Measurements from ENCODE around the gene ARHGAP25. TPM values are rescaled to one million over a fixed set of nuclear protein-coding genes. Genes with fewer than 3 reads are reported as not detected.

Gene ARHGAP25
- total RNA-seq, 4 donors from 2014 or later: 3.7 to 9.3 (median 5.4) TPM

GRCh38 chr2:68710336-68710735 lies 24.3 kb upstream of the ARHGAP25 start:
- intact Hi-C loops (cut with DNase I): no loop called here
- Histone ChIP-seq H3K36me3 (no peaks in the 10 kb centered on the region), H3K9me3 (no peaks in the 10 kb centered on the region), H3K27ac (replicated peaks in 1 of 4) (no peak overlapping the region), H3K4me1 (peaks cover 0 to 2% (median 0%) of the 10 kb centered on the region in 4 donors), H3K4me3 (no peak overlapping the region), H3K27me3 (peaks cover 0 to 8% (median 0%) of the 10 kb centered on the region in 4 donors)
- no peak for DNase-seq (ENCODE audit: extremely low spot score)
- WGBS: 90% methylated on average over 1 of the region's 1 CpG
- no peak for TF ChIP-seq EP300 (IDR thresholded peaks at IDR 0.05)
- TF ChIP-seq CTCF (IDR thresholded peaks at IDR 0.05): no peak
- TF ChIP-seq POLR2AphosphoS5 (IDR thresholded peaks at IDR 0.05): no peak
- no peak for TF ChIP-seq POLR2A (IDR thresholded peaks at IDR 0.05; ENCODE audit: low read depth)

GRCh38 chr2:68710756-68711155 lies 23.9 kb upstream of the ARHGAP25 start:
- peaks cover 0 to 4% (median 0%) of the 10 kb centered on the region in 4 donors for H3K4me1 ChIP-seq
- peaks cover 0 to 8% (median 0%) of the 10 kb centered on the region in 4 donors for H3K27me3 ChIP-seq
- no peaks in the 10 kb centered on the region for H3K9me3 ChIP-seq
- TF ChIP-seq POLR2AphosphoS5 (IDR thresholded peaks at IDR 0.05): no peak
- WGBS: 86% methylated on average over 1 of the region's 1 CpG
- DNase-seq (ENCODE audit: extremely low spot score): peak; percentile 57
- intact Hi-C loops (cut with DNase I): no loop called here
- no peak overlapping the region for H3K27ac ChIP-seq (replicated peaks in 1 of 4)
- H3K36me3 ChIP-seq: no peaks in the 10 kb centered on the region
- no peak overlapping the region for H3K4me3 ChIP-seq

DNA sequence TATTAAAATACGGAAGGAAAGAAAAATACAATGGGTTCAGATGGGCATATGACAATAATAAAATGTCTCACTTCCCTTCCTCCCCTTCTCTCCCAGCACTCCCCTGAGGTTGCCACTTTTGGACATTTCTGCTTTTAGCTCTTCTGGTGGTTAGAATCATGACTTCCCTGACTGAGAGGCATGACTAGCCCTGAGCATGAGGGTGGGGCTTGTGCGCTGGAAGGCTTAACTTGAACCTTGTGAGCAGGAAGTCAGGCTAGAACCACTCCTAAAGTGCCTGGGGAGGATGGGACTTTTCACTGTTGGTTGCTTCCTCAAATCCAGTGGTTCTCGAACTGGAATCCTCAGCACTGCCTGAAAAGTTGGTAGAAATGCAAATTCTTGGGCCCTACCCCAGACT lies 19.7 kb upstream of the ARHGAP25 start:
- peaks cover 0 to 4% (median 0%) of the 10 kb centered on the region in 4 donors for H3K4me1 ChIP-seq
- no peak overlapping the region for H3K4me3 ChIP-seq
- H3K27me3 ChIP-seq: peaks cover 0 to 12% (median 0%) of the 10 kb centered on the region in 4 donors
- no peaks in the 10 kb centered on the region for H3K9me3 ChIP-seq
- no peaks in the 10 kb centered on the region for H3K36me3 ChIP-seq
- H3K27ac ChIP-seq (replicated peaks in 1 of 4): no peak overlapping the region
- intact Hi-C loops (cut with DNase I): loop anchor here (2.0 kb wide), 1 partner anchor 250 kb away; no protein-coding TSS in a partner anchor
- DNase-seq (ENCODE audit: extremely low spot score): peak; percentile 92
- TF ChIP-seq POLR2A (IDR thresholded peaks at IDR 0.05; ENCODE audit: low read depth) (no peak), EP300 (IDR thresholded peaks at IDR 0.05) (no peak), CTCF (IDR thresholded peaks at IDR 0.05) (no peak), POLR2AphosphoS5 (IDR thresholded peaks at IDR 0.05) (no peak)
- 65% methylated on average over 3 of the region's 3 CpGs for WGBS

DNA sequence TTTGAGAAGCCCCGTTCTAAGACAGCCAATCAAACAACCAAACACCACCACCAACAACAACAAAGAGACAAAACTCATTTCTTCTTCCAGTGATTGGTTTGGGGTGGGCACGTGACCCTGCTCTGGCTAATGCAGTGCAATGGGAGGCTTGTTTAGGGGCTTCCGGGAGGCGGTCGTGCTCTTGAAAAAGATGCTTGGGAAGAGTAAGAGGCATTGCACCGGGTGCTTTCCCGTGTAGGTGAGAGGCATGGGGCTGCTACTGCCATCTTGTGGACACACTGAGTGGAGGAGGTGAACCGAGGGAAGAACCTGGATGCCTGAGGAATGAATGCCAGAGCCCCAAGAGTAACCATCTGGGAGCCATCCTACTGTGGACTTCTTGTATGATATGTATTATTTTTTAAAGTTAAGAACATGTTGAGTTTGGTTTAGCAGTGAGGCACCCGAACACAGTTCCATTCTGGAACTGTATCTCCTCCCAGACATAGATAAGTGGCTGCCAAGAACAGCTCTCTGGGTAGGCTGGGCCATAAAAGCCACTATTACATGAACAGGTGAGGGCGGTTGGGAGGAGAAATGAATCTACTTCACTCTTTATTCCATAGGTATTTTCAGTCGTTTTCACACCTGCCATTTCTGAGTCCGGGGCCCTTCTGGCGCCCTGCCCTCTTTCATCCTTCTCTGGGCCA lies 19.1 kb upstream of the ARHGAP25 start:
- peak; percentile 46 to 74 (median 55) for TF ChIP-seq CTCF (IDR thresholded peaks at IDR 0.05)
- no peak for TF ChIP-seq EP300 (IDR thresholded peaks at IDR 0.05)
- H3K4me3 ChIP-seq: no peak overlapping the region
- intact Hi-C loops (cut with DNase I): loop anchor here (2.0 kb wide), 1 partner anchor 251 kb away; no protein-coding TSS in a partner anchor
- no peak overlapping the region for H3K27ac ChIP-seq (replicated peaks in 1 of 4)
- no peaks in the 10 kb centered on the region for H3K9me3 ChIP-seq
- no peaks in the 10 kb centered on the region for H3K36me3 ChIP-seq
- 49% methylated on average over 13 of the region's 13 CpGs for WGBS
- peaks cover 0 to 4% (median 0%) of the 10 kb centered on the region in 4 donors for H3K4me1 ChIP-seq
- DNase-seq (ENCODE audit: extremely low spot score): peak; percentile 85
- peaks cover 0 to 12% (median 0%) of the 10 kb centered on the region in 4 donors for H3K27me3 ChIP-seq

DNA sequence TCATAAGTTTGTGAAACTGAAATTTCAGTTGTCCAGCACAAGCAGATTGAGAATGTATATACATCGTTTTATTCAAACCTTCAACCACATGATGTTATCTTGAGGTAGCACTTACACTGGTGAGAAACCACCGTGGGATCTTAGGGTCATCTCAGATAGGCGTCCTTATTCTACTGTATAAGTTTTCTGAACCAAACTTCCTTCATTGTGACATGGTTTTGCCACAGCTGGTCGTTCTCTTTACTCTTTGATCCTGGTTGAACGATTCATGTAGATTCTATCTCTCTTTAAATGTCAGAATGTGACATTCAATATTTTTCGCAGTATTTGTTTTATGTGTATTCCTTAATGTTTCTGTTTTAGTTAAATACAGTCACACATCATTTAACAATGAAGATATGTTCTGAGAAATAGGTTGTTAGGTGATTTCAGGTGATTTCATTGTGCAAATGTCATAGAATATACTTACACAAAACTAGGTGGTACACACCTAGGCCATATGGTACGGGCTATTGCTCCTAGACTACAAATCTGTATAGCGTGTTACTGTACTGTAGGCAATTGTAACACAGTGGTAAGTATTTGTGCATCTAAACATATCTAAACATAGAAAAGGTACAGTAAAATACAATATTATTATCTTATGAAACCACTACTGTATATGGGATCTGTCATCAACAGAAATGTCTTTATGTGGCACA lies 17.9 kb upstream of the ARHGAP25 start:
- H3K27ac ChIP-seq (replicated peaks in 1 of 4): no peak overlapping the region
- 87% methylated on average over 8 of the region's 8 CpGs for WGBS
- H3K27me3 ChIP-seq: peaks cover 0 to 12% (median 0%) of the 10 kb centered on the region in 4 donors
- H3K4me3 ChIP-seq: no peak overlapping the region
- intact Hi-C loops (cut with DNase I): no loop called here
- H3K4me1 ChIP-seq: peaks cover 0 to 4% (median 0%) of the 10 kb centered on the region in 4 donors
- H3K36me3 ChIP-seq: no peaks in the 10 kb centered on the region
- TF ChIP-seq CTCF (IDR thresholded peaks at IDR 0.05): no peak
- no peak for TF ChIP-seq POLR2AphosphoS5 (IDR thresholded peaks at IDR 0.05)
- TF ChIP-seq POLR2A (IDR thresholded peaks at IDR 0.05; ENCODE audit: low read depth): no peak
- no peak for TF ChIP-seq EP300 (IDR thresholded peaks at IDR 0.05)
- H3K9me3 ChIP-seq: no peaks in the 10 kb centered on the region
- DNase-seq (ENCODE audit: extremely low spot score): no peak

Measured in esophagus muscularis mucosa (tissue), 4 donors.